AG04450 (cell line): ENCODE data around the gene KRTAP1-4. TPM values are rescaled to one million over a fixed set of nuclear protein-coding genes. Genes with fewer than 3 reads are reported as not detected.

ENCODE experiments used
- CTCF ChIA-PET: fragments of 300-600, 350-600 bp; formaldehyde crosslinking; extraction: SDS; loops from one replicate; lab custom pipeline; 2022; ENCODE audit warnings: antibody characterized with exemption, inconsistent platforms; lab: Charles Lee
- POLR2A ChIA-PET: fragments of 350-600 bp; formaldehyde crosslinking; extraction: SDS; loops from one replicate; lab custom pipeline; 2021; ENCODE audit warnings: antibody characterized with exemption, inconsistent platforms; lab: Yijun Ruan, JAX
- DNase-seq: peaks from one replicate; pipeline ENCODE4 v3.0.0-alpha.2; 2011; ENCODE audit warnings: low read depth, low spot score
- H3K27ac ChIP-seq: one replicate; pipeline ENCODE4 v1.5.1; 2012; ENCODE audit warnings: low read depth, low read length, control low read depth
- H3K27me3 ChIP-seq: one replicate; pipeline ENCODE4 v1.6.0; 2012; ENCODE audit warnings: low read length; ENCODE audit not compliant: control insufficient read depth, insufficient read depth
- H3K4me3 ChIP-seq: 2 replicates; pipeline ENCODE4 v1.5.1; 2011; ENCODE audit warnings: mild to moderate bottlenecking, low read depth, low read length, control low read depth
- H3K9me3 ChIP-seq: 2 replicates; pipeline ENCODE4 v1.5.1; 2012; ENCODE audit warnings: low read length; ENCODE audit not compliant: control insufficient read depth, insufficient read depth
- polyA plus RNA-seq: library from polyadenylated mRNA; depleted of rRNA; stranded (reverse); fragments of >200 nt; gene quantifications from 2 replicates; pipeline ENCODE4 v1.2.3, GENCODE V29; 2011
- TF ChIP-seq, protein P1 (sequence below): IDR thresholded peaks from 2 replicates; pipeline ENCODE4 v1.5.1; 2011; ENCODE audit warnings: low read depth, low read length, control low read depth, inconsistent platforms

Gene KRTAP1-4
- polyA plus RNA-seq, 1 experiment: not detected

- DNase-seq: no peak
- Histone ChIP-seq H3K27ac (no peak overlapping the region), H3K27me3 (no peaks in the 10 kb centered on the region), H3K4me3 (no peak overlapping the region), H3K9me3 (no peaks in the 10 kb centered on the region)
- TF ChIP-seq, protein P1, sequence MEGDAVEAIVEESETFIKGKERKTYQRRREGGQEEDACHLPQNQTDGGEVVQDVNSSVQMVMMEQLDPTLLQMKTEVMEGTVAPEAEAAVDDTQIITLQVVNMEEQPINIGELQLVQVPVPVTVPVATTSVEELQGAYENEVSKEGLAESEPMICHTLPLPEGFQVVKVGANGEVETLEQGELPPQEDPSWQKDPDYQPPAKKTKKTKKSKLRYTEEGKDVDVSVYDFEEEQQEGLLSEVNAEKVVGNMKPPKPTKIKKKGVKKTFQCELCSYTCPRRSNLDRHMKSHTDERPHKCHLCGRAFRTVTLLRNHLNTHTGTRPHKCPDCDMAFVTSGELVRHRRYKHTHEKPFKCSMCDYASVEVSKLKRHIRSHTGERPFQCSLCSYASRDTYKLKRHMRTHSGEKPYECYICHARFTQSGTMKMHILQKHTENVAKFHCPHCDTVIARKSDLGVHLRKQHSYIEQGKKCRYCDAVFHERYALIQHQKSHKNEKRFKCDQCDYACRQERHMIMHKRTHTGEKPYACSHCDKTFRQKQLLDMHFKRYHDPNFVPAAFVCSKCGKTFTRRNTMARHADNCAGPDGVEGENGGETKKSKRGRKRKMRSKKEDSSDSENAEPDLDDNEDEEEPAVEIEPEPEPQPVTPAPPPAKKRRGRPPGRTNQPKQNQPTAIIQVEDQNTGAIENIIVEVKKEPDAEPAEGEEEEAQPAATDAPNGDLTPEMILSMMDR: no peak
- CTCF ChIA-PET: no interaction called here
- POLR2A ChIA-PET: no interaction called here
Observed at GRCh38 chr17:40995116-40995515, 34.9 kb downstream of the KRTAP1-4 start.

GRCh38 chr17:40993839-40994238 is 36.2 kb downstream of the KRTAP1-4 start, which contains the start of gene KRTAP3-3:
Gene KRTAP3-3 (minus strand): TSS chr17:40994164. CDS start chr17:40994097, 67 bp downstream.
- CTCF ChIA-PET: no interaction called here

DNA sequence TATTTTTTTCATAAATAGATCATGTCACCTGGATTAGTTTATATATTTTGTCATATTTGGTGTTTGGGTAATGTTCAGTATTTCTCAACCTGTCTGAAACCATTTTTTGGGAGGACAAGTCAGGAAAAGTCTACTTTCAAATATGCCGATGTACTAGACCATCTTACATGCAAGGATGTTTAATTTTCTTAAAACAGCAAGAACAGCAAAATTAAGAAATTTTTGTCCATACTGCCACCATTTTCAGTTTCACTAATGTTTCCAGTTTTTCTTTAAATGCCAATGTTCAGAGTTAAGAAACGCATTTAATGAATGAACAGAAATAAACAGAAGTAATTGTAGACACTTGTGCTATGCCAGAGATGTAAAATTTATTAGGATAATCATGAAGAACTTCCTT is 36.9 kb downstream of the KRTAP1-4 start:
- no peak for DNase-seq
- TF ChIP-seq, protein P1: no peak
- Histone ChIP-seq H3K4me3 (no peak overlapping the region), H3K9me3 (no peaks in the 10 kb centered on the region), H3K27ac (no peak overlapping the region), H3K27me3 (no peaks in the 10 kb centered on the region)
- POLR2A ChIA-PET: no interaction called here
- CTCF ChIA-PET: no interaction called here

More at GRCh38 chr17:40993839-40994238, 36.2 kb downstream of the KRTAP1-4 start, which contains the start of gene KRTAP3-3:
- DNase-seq: no peak
- TF ChIP-seq, protein P1: no peak
- Histone ChIP-seq H3K27me3 (no peaks in the 10 kb centered on the region), H3K27ac (no peak within 1 kb of the TSS), H3K9me3 (no peaks in the 10 kb centered on the region), H3K4me3 (no peak within 1 kb of the TSS)
- POLR2A ChIA-PET: no interaction called here

GRCh38 chr17:40992666-40993065 is 37.3 kb downstream of the KRTAP1-4 start:
- ChIA-PET POLR2A (no interaction called here), CTCF (no interaction called here)
- H3K27ac ChIP-seq: no peak overlapping the region
- TF ChIP-seq, protein P1: no peak
- no peaks in the 10 kb centered on the region for H3K27me3 ChIP-seq
- H3K9me3 ChIP-seq: no peaks in the 10 kb centered on the region
- H3K4me3 ChIP-seq: no peak overlapping the region
- no peak for DNase-seq

DNA sequence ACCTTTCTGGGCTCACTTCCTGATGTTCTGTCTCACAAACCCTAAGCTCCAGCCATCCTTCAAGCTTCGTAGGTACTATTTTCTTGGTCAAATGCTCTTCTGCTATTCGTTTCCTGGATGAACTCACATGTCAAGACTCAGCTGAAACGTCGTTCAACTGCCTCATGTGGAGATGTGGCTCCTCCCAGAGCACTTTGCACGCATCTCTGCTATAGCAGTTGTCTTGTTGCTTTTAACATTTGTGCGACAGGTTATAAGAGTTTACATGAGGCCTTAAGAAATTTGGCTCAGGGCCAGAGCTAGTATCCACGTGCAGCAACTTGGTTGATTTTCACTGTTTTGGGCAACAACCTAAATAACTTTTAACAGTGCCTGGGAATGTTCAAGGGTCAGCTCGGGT is 43.1 kb downstream of the KRTAP1-4 start:
- CTCF ChIA-PET: no interaction called here

More for the DNA sequence above, 43.1 kb downstream of the KRTAP1-4 start:
- no peak overlapping the region for H3K27ac ChIP-seq
- no peak for DNase-seq
- H3K9me3 ChIP-seq: no peaks in the 10 kb centered on the region
- no peaks in the 10 kb centered on the region for H3K27me3 ChIP-seq
- TF ChIP-seq, protein P1: no peak
- H3K4me3 ChIP-seq: no peak overlapping the region
- POLR2A ChIA-PET: no interaction called here
